ENCODE results near the gene NR5A2. TPM values are rescaled to one million over a fixed set of nuclear protein-coding genes. Genes with fewer than 3 reads are reported as not detected.

The NR5A2 gene
- total and polyA plus RNA-seq, 2 donors from 2014 or later, result 0.13 to 6.3 TPM

- TF ChIP-seq CTCF (IDR thresholded peaks at IDR 0.05; ENCODE audit: borderline replicate concordance, extremely low read depth, insufficient read depth), result no peak
- intact Hi-C loops (cut with DNase I), result no loop called here
- no peaks in the 10 kb centered on the region for H3K9me3 ChIP-seq (ENCODE audit: control insufficient read depth in 2 of 3, insufficient read depth in 1 of 3, low read length in 3 of 3)
- no peak overlapping the region for H3K9ac ChIP-seq (ENCODE audit: low read length in 3 of 3)
- FAIRE-seq, result no peak
- no peaks in the 10 kb centered on the region for H3K36me3 ChIP-seq (ENCODE audit: control insufficient read depth in 2 of 3, insufficient read depth in 3 of 3, low read length in 3 of 3)
- DNase-seq, result no peak
- no peaks in the 10 kb centered on the region for H3K27me3 ChIP-seq (ENCODE audit: control insufficient read depth, insufficient read depth, low read length)
- H3K27ac ChIP-seq (ENCODE audit: low read depth in 2 of 2, low read length in 2 of 2), result no peak overlapping the region
- H3K4me3 ChIP-seq (ENCODE audit: low read length in 3 of 3), result no peak overlapping the region
- no peaks in the 10 kb centered on the region for H3K4me1 ChIP-seq (ENCODE audit: control insufficient read depth in 2 of 3, insufficient read depth in 2 of 3, low read depth in 1 of 3, low read length in 3 of 3)
These were observed 100.6 kb downstream of the NR5A2 start for GRCh38 chr1:200128081-200128480.

- Histone ChIP-seq H3K27ac (ENCODE audit: low read depth in 2 of 2, low read length in 2 of 2) (no peak overlapping the region), H3K36me3 (ENCODE audit: control insufficient read depth in 2 of 3, insufficient read depth in 3 of 3, low read length in 3 of 3) (no peaks in the 10 kb centered on the region), H3K4me3 (ENCODE audit: low read length in 3 of 3) (no peak overlapping the region), H3K27me3 (ENCODE audit: control insufficient read depth, insufficient read depth, low read length) (no peaks in the 10 kb centered on the region), H3K4me1 (ENCODE audit: control insufficient read depth in 2 of 3, insufficient read depth in 2 of 3, low read depth in 1 of 3, low read length in 3 of 3) (no peaks in the 10 kb centered on the region), H3K9me3 (ENCODE audit: control insufficient read depth in 2 of 3, insufficient read depth in 1 of 3, low read length in 3 of 3) (no peaks in the 10 kb centered on the region), H3K9ac (ENCODE audit: low read length in 3 of 3) (no peak overlapping the region)
- FAIRE-seq (no peak), DNase-seq (peak in 1 of 5 donors; percentile 14)
- intact Hi-C loops (cut with DNase I), result no loop called here
- TF ChIP-seq CTCF (IDR thresholded peaks at IDR 0.05; ENCODE audit: borderline replicate concordance, extremely low read depth, insufficient read depth), result no peak
These were observed 101.7 kb downstream of the NR5A2 start for GRCh38 chr1:200128944-200129879.

GRCh38 chr1:200130552-200130951, 103.0 kb downstream of the NR5A2 start:
- peak in 1 of 5 donors; percentile 22 for DNase-seq
- FAIRE-seq, result no peak
- H3K4me1 ChIP-seq (ENCODE audit: control insufficient read depth in 2 of 3, insufficient read depth in 2 of 3, low read depth in 1 of 3, low read length in 3 of 3), result no peaks in the 10 kb centered on the region
- no peaks in the 10 kb centered on the region for H3K27me3 ChIP-seq (ENCODE audit: control insufficient read depth, insufficient read depth, low read length)
- H3K9ac ChIP-seq (ENCODE audit: low read length in 3 of 3), result no peak overlapping the region
- H3K27ac ChIP-seq (ENCODE audit: low read depth in 2 of 2, low read length in 2 of 2), result no peak overlapping the region
- no peak overlapping the region for H3K4me3 ChIP-seq (ENCODE audit: low read length in 3 of 3)
- TF ChIP-seq CTCF (IDR thresholded peaks at IDR 0.05; ENCODE audit: borderline replicate concordance, extremely low read depth, insufficient read depth), result no peak
- H3K9me3 ChIP-seq (ENCODE audit: control insufficient read depth in 2 of 3, insufficient read depth in 1 of 3, low read length in 3 of 3), result no peaks in the 10 kb centered on the region
- intact Hi-C loops (cut with DNase I), result no loop called here
- no peaks in the 10 kb centered on the region for H3K36me3 ChIP-seq (ENCODE audit: control insufficient read depth in 2 of 3, insufficient read depth in 3 of 3, low read length in 3 of 3)
